K562 (cell line): Measurements from ENCODE around the gene ITLN1. TPM values are rescaled to one million over a fixed set of nuclear protein-coding genes. Genes with fewer than 3 reads are reported as not detected.

ENCODE experiments used
- ATAC-seq: fragments of 200-7000 bp; cut with Tn5 transposase; 3 replicates; pipeline ENCODE4 v1.9.1; 2020; ENCODE audit warnings: moderate library complexity
- BruUV-seq: library from RNA; stranded (reverse); fragments of 400-500 nt; replicated peaks from 2 replicates; lab custom pipeline; 2021; lab: Mats Ljungman, UMichigan
- CTCF ChIA-PET: fragments of 300-600 bp; formaldehyde crosslinking; extraction: SDS; loops from one replicate; lab custom pipeline; 2021; ENCODE audit warnings: low intra/inter-chr PET ratio; lab: Yijun Ruan, JAX
- POLR2A ChIA-PET: fragments of 300-600, 350-650 bp; sonication (Branson Sonifier 250); formaldehyde crosslinking; extraction: SDS; loops from one replicate; lab custom pipeline; 2021; ENCODE audit warnings: antibody characterized with exemption, inconsistent platforms; lab: Yijun Ruan, JAX
- DNase-seq, 4 experiments: peaks; one replicate each; pipeline versions ENCODE4 v3.0.0 to v3.0.0-alpha.2; 2011 to 2018; ENCODE audit warnings: low spot score in 3 of 4, mixed read lengths in 3 of 4; ENCODE audit errors: extremely low read depth in 1 of 4
- FAIRE-seq: peaks from 2 replicates; lab custom pipeline; 2011; peaks lifted over from hg19 to GRCh38; lab: Jason Lieb, UNC
- H2AFZ ChIP-seq: 2 replicates; pipeline ENCODE4 v1.6.0; 2011; ENCODE audit warnings: low read depth, low read length, control low read depth, inconsistent platforms
- H3K27ac ChIP-seq: fragments of 200-600 bp; 3 replicates; pipeline ENCODE4 v1.8.0; 2011; ENCODE audit warnings: low read depth, mild to moderate bottlenecking, control low read depth, inconsistent platforms, low read length, moderate library complexity, mixed read lengths; ENCODE audit errors: extremely low read depth
- H3K27me3 ChIP-seq, 2 experiments: fragments of 300-600 bp in 1 of 2; 2 replicates in 1 of 2; 3 replicates in 1 of 2; pipeline versions ENCODE4 v1.6.0 to v1.8.0; 2011; ENCODE audit warnings: inconsistent platforms in 2 of 2, low read length in 2 of 2, mild to moderate bottlenecking in 1 of 2, mixed read lengths in 1 of 2, moderate library complexity in 1 of 2; ENCODE audit not compliant: control insufficient read depth in 2 of 2, insufficient read depth in 2 of 2
- H3K36me3 ChIP-seq: fragments of 300-600 bp; 3 replicates; pipeline ENCODE4 v1.8.0; 2011; ENCODE audit warnings: mild to moderate bottlenecking, low read length, inconsistent platforms; ENCODE audit not compliant: control insufficient read depth, insufficient read depth
- H3K4me1 ChIP-seq, 2 experiments: fragments of 200-600 bp in 1 of 2; replicated peaks in 1 of 2; 2 replicates in 1 of 2; 3 replicates in 1 of 2; pipeline versions ENCODE4 v1.5.1 to v1.8.0; 2011; ENCODE audit warnings: inconsistent platforms in 2 of 2, low read length in 2 of 2, mild to moderate bottlenecking in 1 of 2, mixed read lengths in 1 of 2, moderate library complexity in 1 of 2; ENCODE audit not compliant: control insufficient read depth in 2 of 2, insufficient read depth in 2 of 2
- H3K4me2 ChIP-seq: 2 replicates; pipeline ENCODE4 v1.6.1; 2011; ENCODE audit warnings: low read length, control low read depth, inconsistent platforms, mixed read lengths; ENCODE audit not compliant: insufficient read depth
- H3K4me3 ChIP-seq: fragments of 200-600 bp; sonication (generic), shearing (Covaris generic); 2 replicates; pipeline ENCODE4 v1.5.1; 2016; ENCODE audit warnings: control low read depth, inconsistent platforms
- H3K79me2 ChIP-seq: fragments of 200-600 bp; 3 replicates; pipeline ENCODE4 v1.8.0; 2011; ENCODE audit warnings: low read length, inconsistent platforms; ENCODE audit not compliant: control insufficient read depth, insufficient read depth
- H3K9ac ChIP-seq, 2 experiments: 2 replicates each; pipeline versions ENCODE4 v1.6.0 to v1.6.1; 2011; ENCODE audit warnings: low read depth in 2 of 2, low read length in 2 of 2, control low read depth in 1 of 2, inconsistent platforms in 1 of 2, mild to moderate bottlenecking in 1 of 2, mixed read lengths in 1 of 2; ENCODE audit not compliant: insufficient read depth in 1 of 2
- H3K9me1 ChIP-seq: one replicate; pipeline ENCODE4 v1.6.0; 2011; ENCODE audit warnings: inconsistent platforms, mild to moderate bottlenecking, low read length, moderate library complexity; ENCODE audit not compliant: control insufficient read depth, insufficient read depth
- H3K9me3 ChIP-seq: replicated peaks from 2 replicates; pipeline ENCODE4 v1.5.1; 2011; ENCODE audit warnings: low read depth, low read length, inconsistent platforms; ENCODE audit not compliant: control insufficient read depth, insufficient read depth
- H4K20me1 ChIP-seq: replicated peaks from 2 replicates; pipeline ENCODE4 v1.6.1; 2011; ENCODE audit warnings: low read length, inconsistent platforms, mixed read lengths; ENCODE audit not compliant: control insufficient read depth, insufficient read depth
- CEBPB ChIP-seq: fragments of 450-650 bp; IDR thresholded peaks from 2 replicates; pipeline ENCODE4 v1.6.1; 2016; ENCODE audit warnings: missing genetic modification characterization, missing compliant biosample characterization
- ELF1 ChIP-seq: fragments of 200-800 bp; sonication (Bioruptor generic); IDR thresholded peaks from 2 replicates; pipeline ENCODE4 v1.6.1; 2016; ENCODE audit warnings: missing genetic modification characterization, missing compliant biosample characterization
- ESRRB ChIP-seq: fragments of 250-450 bp; sonication (Bioruptor Pico); IDR thresholded peaks from 2 replicates; pipeline ENCODE4 v1.5.0; 2020; ENCODE audit warnings: mild to moderate bottlenecking, moderate library complexity, borderline replicate concordance
- HDAC3 ChIP-seq: fragments of 450-650 bp; IDR thresholded peaks from 2 replicates; pipeline ENCODE4 v1.6.1; 2018; ENCODE audit warnings: borderline replicate concordance, mild to moderate bottlenecking, moderate library complexity; ENCODE audit not compliant: partially characterized antibody
- HEY1 ChIP-seq: fragments of 250-450 bp; sonication (Bioruptor Pico); IDR thresholded peaks from 2 replicates; pipeline ENCODE4 v1.5.0; 2020; ENCODE audit warnings: mild to moderate bottlenecking, moderate library complexity, borderline replicate concordance
- NRF1 ChIP-seq, 2 experiments: fragments of 450-650 bp; IDR thresholded peaks in 1 of 2; conservative IDR thresholded peaks in 1 of 2; 2 replicates each; pipeline ENCODE4 v1.6.1; 2014; ENCODE audit warnings: mild to moderate bottlenecking in 2 of 2
- ZKSCAN3 ChIP-seq: fragments of 250-450 bp; sonication (Bioruptor Pico); IDR thresholded peaks from 2 replicates; pipeline ENCODE4 v1.4.0; 2020
- ZNF239 ChIP-seq: fragments of 250-450 bp; sonication (Bioruptor Pico); IDR thresholded peaks from 2 replicates; pipeline ENCODE4 v1.4.0; 2020; ENCODE audit warnings: mild to moderate bottlenecking
- ZNF444 ChIP-seq: fragments of 250-450 bp; sonication (Bioruptor Pico); IDR thresholded peaks from 2 replicates; pipeline ENCODE4 v1.4.0; 2020; ENCODE audit warnings: mild to moderate bottlenecking, moderate library complexity
- ZNF57 ChIP-seq: fragments of 450-650 bp; formaldehyde crosslinking; IDR thresholded peaks from 2 replicates; pipeline ENCODE4 v1.4.0; 2020; ENCODE audit warnings: mild to moderate bottlenecking, moderate library complexity
- ZNF668 ChIP-seq: fragments of 250-450 bp; sonication (Bioruptor Pico); IDR thresholded peaks from 2 replicates; pipeline ENCODE4 v1.8.0; 2022; ENCODE audit warnings: mild to moderate bottlenecking, inconsistent platforms
- ZNF764 ChIP-seq: fragments of 250-450 bp; sonication (Bioruptor Pico); IDR thresholded peaks from 2 replicates; pipeline ENCODE4 v1.4.0; 2020; ENCODE audit warnings: low read depth, mild to moderate bottlenecking, moderate library complexity
- ZSCAN29 ChIP-seq: fragments of 450-650 bp; IDR thresholded peaks from 2 replicates; pipeline ENCODE4 v1.6.1; 2017
- WGBS: fragments of 100-300 bp; shearing (Covaris generic); methylation state at CpG from one replicate; pipeline ENCODE4 v1.1.6; 2016; ENCODE audit warnings: low coverage, mixed read lengths; ENCODE audit not compliant: insufficient coverage; ENCODE audit errors: missing lambda C conversion rate; 5-methylcytosine and 5-hydroxymethylcytosine counted together
- in situ Hi-C: fragments of 300-500 bp; cut with MboI; formaldehyde crosslinking; loops from 4 replicates; pipeline ENCODE4 v1.15.0; 2018; ENCODE audit warnings: inconsistent platforms, mixed read lengths
- intact Hi-C: fragments of 100-400 bp; cut with micrococcal nuclease; formaldehyde crosslinking; loops from 2 replicates; pipeline ENCODE4 v1.14.2; 2022
- polyA plus RNA-seq, 8 experiments: library from polyadenylated mRNA; depleted of rRNA in 4 of 8; stranded (reverse) in 5 of 8; unstranded in 3 of 8; fragments of >200 nt; fragmentation: Nextera tagmentation in 2 of 8; fragmentation: Illumina TruSeq in 1 of 8; extraction: Ambion mirVana in 2 of 8; extraction: Trizol in 1 of 8; gene quantifications; 2 replicates each; pipeline versions ENCODE4 v1.2.1 to v1.2.3, GENCODE V29; 2011 to 2014; ENCODE audit warnings: inconsistent platforms in 1 of 8, missing spikeins in 1 of 8
- total RNA-seq, 7 experiments: library from RNA; depleted of rRNA in 6 of 7; stranded (reverse); fragments of >200 nt in 6 of 7; fragmentation: Illumina TruSeq in 2 of 7; extraction: Trizol in 2 of 7; gene quantifications; 2 replicates each; pipeline versions ENCODE4 v1.2.1 to v1.2.3, GENCODE V29; 2011 to 2021; ENCODE audit warnings: low replicate concordance in 1 of 7
- TF ChIP-seq, protein P1 (sequence below), 2 experiments: fragments of 450-650 bp in 1 of 2; IDR thresholded peaks; 2 replicates each; pipeline ENCODE4 v1.6.1; 2011 to 2017; ENCODE audit warnings: low read depth in 2 of 2, antibody characterized with exemption in 1 of 2, borderline replicate concordance in 1 of 2, low read length in 1 of 2, mild to moderate bottlenecking in 1 of 2, mixed read lengths in 1 of 2; ENCODE audit not compliant: control insufficient read depth in 1 of 2

Gene ITLN1
- total and polyA plus RNA-seq, 9 of the 15 experiments (the other 6 are each of a cell fraction or from before 2014, with no cell fraction given), result not detected

DNA sequence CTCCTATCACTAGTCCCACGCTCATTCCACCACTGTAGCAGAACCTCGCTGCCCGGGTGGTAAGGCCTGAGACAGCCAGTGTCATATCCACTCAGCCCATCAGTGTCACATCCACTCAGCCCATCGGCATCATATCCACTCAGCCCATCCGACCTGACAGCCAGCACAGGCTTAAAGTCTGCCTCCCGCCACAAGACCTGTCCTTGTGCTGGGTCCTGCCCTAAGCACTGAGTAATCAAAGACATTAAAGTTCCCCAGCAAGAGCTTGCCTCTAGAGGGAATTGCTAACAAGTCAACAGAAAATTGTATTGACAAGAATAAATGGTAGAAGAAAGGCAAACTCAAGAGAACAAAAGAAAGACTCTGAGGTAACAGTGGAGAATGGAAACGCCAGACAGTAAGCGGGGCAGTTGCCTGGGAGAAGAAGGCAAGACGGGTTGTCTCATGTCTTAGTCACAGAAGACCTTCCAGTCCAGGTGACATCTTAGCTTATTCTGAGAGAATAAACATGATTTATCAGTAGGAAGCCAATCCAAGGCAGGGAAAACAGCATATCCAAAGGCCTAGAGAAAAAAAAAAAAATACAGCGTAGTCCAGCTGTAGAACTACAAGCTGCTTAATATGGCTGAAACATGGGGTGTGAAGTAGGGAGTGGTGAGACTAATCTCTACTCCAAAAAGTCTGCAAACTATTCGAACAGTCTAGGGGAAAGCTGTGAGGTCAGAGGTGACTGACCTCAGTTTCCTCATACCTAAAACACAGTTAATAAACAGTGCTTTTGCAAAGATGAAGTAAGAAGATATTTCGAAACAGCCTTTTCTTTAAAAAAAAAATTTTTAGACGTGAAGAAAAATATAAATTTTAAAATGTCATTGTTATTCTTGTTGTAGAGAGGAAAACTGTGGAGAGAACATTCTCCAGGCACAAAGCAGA lies 1.1 kb downstream of the ITLN1 start (continued):
- TF ChIP-seq ZNF57 (CRISPR knock-in tag) (no peak), ZNF239 (no peak), HDAC3 (no peak)

GRCh38 chr1:160882582-160882981 lies 2.4 kb downstream of the ITLN1 start:
- Histone ChIP-seq H3K36me3 (no peaks in the 10 kb centered on the region), H3K9me3 (no peaks in the 10 kb centered on the region), H3K27ac (no peak overlapping the region), H3K9ac (no peak overlapping the region), H2AFZ (no peak overlapping the region), H3K9me1 (no peaks in the 10 kb centered on the region), H3K27me3 (peaks cover 7 to 40% of the 10 kb centered on the region in 2 experiments; a peak in 4 of 5 replicates), H3K79me2 (no peaks in the 10 kb centered on the region), H3K4me2 (no peak overlapping the region), H4K20me1 (no peaks in the 10 kb centered on the region), H3K4me1 (0 out of 5 replicates have a peak, but pooled peaks cover under 1 to 3% of the 10 kb centered on the region in 2 experiments), H3K4me3 (no peak overlapping the region)
- BruUV-seq, result no TSS peak
- CTCF ChIA-PET, result interaction anchor here (0.7 kb wide), 1 partner anchor 19 kb away, joined by 3 read pairs; no protein-coding TSS in a partner anchor
- DNase-seq (no peak), FAIRE-seq (no peak), ATAC-seq (no peak)
- 11% methylated on average over 1 of the region's 1 CpG for WGBS
- in situ Hi-C loops, result no loop called here
- POLR2A ChIA-PET, result interaction anchor here (0.8 kb wide), 1 partner anchor 10 kb away, joined by 5 read pairs; no protein-coding TSS in a partner anchor
- intact Hi-C loops, result no loop called here
- TF ChIP-seq ZNF444 (no peak), ZKSCAN3 (no peak), ZNF668 (CRISPR knock-in tag) (no peak), NRF1 (conservative IDR thresholded peaks at IDR 0.05 in 1 of 2, IDR thresholded peaks at IDR 0.05 in 1 of 2) (no peak), ZNF764 (CRISPR knock-in tag) (no peak), CEBPB (no peak), ESRRB (CRISPR knock-in tag) (no peak), HEY1 (CRISPR knock-in tag) (no peak), ZSCAN29 (no peak), ELF1 (tag) (no peak)
- TF ChIP-seq, protein P1, sequence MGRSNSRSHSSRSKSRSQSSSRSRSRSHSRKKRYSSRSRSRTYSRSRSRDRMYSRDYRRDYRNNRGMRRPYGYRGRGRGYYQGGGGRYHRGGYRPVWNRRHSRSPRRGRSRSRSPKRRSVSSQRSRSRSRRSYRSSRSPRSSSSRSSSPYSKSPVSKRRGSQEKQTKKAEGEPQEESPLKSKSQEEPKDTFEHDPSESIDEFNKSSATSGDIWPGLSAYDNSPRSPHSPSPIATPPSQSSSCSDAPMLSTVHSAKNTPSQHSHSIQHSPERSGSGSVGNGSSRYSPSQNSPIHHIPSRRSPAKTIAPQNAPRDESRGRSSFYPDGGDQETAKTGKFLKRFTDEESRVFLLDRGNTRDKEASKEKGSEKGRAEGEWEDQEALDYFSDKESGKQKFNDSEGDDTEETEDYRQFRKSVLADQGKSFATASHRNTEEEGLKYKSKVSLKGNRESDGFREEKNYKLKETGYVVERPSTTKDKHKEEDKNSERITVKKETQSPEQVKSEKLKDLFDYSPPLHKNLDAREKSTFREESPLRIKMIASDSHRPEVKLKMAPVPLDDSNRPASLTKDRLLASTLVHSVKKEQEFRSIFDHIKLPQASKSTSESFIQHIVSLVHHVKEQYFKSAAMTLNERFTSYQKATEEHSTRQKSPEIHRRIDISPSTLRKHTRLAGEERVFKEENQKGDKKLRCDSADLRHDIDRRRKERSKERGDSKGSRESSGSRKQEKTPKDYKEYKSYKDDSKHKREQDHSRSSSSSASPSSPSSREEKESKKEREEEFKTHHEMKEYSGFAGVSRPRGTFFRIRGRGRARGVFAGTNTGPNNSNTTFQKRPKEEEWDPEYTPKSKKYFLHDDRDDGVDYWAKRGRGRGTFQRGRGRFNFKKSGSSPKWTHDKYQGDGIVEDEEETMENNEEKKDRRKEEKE (IDR thresholded peaks at IDR 0.05; ENCODE audit: borderline replicate concordance in 1 of 2, control insufficient read depth in 1 of 2, low read depth in 2 of 2, low read length in 1 of 2), result no peak
